ENCODE data around the gene PER2.

Gene PER2

DNA sequence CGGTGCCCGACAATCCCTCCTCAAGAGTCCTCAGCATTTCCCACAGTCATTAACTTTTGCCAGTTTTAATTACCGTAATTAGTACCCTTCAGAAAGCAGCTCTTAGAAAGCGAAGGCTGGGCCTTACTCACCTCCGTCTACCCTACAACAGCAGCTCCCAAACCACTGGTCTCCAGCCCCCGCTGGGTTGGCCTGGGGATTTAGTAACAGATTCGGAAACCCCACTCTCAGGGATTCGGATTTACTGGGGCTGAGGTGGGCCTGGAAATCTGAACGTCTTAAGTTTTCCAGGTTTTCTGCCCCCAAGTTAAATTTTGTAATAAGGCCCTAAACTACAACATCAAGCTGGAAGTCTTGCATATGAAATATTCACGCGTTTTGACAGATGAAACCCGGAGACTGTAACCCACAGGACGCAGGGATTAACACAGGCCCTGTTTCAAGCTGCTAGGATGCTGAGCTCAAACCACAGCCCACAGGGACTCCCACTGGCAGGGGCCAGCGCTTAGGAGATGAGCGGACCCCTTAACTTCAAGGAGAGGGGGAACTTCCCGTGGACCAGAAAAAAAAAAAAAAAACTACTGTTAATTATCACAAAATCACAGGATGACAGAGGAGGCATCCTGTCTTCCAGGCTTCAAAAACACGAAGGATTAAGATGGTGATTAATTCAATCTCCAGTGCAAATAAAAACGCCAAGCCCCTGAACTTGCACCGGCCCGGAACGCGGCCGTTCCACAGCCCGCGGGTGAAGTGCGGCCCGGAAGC, 85.9 kb downstream of the PER2 start:
- in situ Hi-C loops (cut with MboI; ENCODE audit: low sequenced_read_pairs): no loop called here

All from HL-60/S4 treated with retinoic acid at 250 ng/mL for 4 days and 3 days (cell line).